OCI-LY3 (cell line): ENCODE results near the gene ATP5MG.

Source experiments
- H2AFZ ChIP-seq: fragments of 200-600, 300-600 bp; shearing (Covaris generic); 2 replicates; pipeline ENCODE4 v1.6.0; 2014; ENCODE audit warnings: antibody characterized with exemption, low read depth, low read length
- H3K27ac ChIP-seq: fragments of 200-600, 300-600 bp; sonication (generic); 2 replicates; pipeline ENCODE4 v1.5.1; 2014; ENCODE audit warnings: mild to moderate bottlenecking, low read length, moderate library complexity, mixed read lengths
- H3K27me3 ChIP-seq: fragments of 200-600, 300-600 bp; sonication (generic); 2 replicates; pipeline ENCODE4 v1.6.1; 2014; ENCODE audit warnings: low read depth, low read length, mixed read lengths
- H3K36me3 ChIP-seq: fragments of 200-600, 300-600 bp; sonication (generic); replicated peaks from 2 replicates; pipeline ENCODE3; 2014; ENCODE audit warnings: low read depth, low read length, mixed read lengths
- H3K4me1 ChIP-seq: fragments of 300-600, 200-600 bp; sonication (generic); 2 replicates; pipeline ENCODE4 v1.6.1; 2014; ENCODE audit warnings: low read length, mixed read lengths
- H3K4me2 ChIP-seq: fragments of 200-600, 300-600 bp; sonication (generic); 2 replicates; pipeline ENCODE4 v1.6.1; 2014; ENCODE audit warnings: low read length, mixed read lengths
- H3K4me3 ChIP-seq: fragments of 300-600, 200-600 bp; sonication (generic); 2 replicates; pipeline ENCODE4 v1.5.1; 2014; ENCODE audit warnings: antibody characterized with exemption, mild to moderate bottlenecking, low read length, moderate library complexity
- H3K79me2 ChIP-seq: fragments of 300-600, 200-600 bp; shearing (Covaris generic); 2 replicates; pipeline ENCODE4 v1.6.1; 2014; ENCODE audit warnings: mild to moderate bottlenecking, low read length, mixed read lengths
- H3K9ac ChIP-seq: fragments of 300-600, 200-600 bp; shearing (Covaris generic); 2 replicates; pipeline ENCODE4 v1.6.0; 2014; ENCODE audit warnings: mild to moderate bottlenecking, low read length, moderate library complexity
- H3K9me3 ChIP-seq: fragments of 200-600, 300-600 bp; shearing (Covaris generic); 2 replicates; pipeline ENCODE4 v1.6.1; 2014; ENCODE audit warnings: low read length, mixed read lengths; ENCODE audit not compliant: insufficient read depth
- H4K20me1 ChIP-seq: fragments of 200-600, 300-600 bp; sonication (generic); 2 replicates; pipeline ENCODE4 v1.6.1; 2016; ENCODE audit warnings: low read length, mixed read lengths; ENCODE audit not compliant: insufficient read depth
- CTCF ChIP-seq: fragments of 200-600, 300-600 bp; sonication (generic); IDR thresholded peaks from 2 replicates; pipeline ENCODE4 v1.5.1; 2014; ENCODE audit warnings: antibody characterized with exemption, low read length, low read depth
- EZH2phosphoT487 ChIP-seq: fragments of 200-600 bp; shearing (Covaris generic); IDR thresholded peaks from 2 replicates; pipeline ENCODE4 v1.6.1; 2018; ENCODE audit warnings: antibody characterized with exemption, mixed run types, low read depth

Gene ATP5MG

GRCh38 chr11:118406599-118407166, 5.3 kb downstream of the ATP5MG start:
- H3K9ac ChIP-seq, result no peak overlapping the region
- peaks cover 8% of the 10 kb centered on the region for H3K4me1 ChIP-seq
- no peaks in the 10 kb centered on the region for H3K9me3 ChIP-seq
- H3K4me3 ChIP-seq, result no peak overlapping the region
- TF ChIP-seq EZH2phosphoT487 (no peak), CTCF (no peak)
- H3K36me3 ChIP-seq, result peaks cover 21% of the 10 kb centered on the region
- H3K27ac ChIP-seq, result no peak overlapping the region
- no peak overlapping the region for H2AFZ ChIP-seq
- H3K79me2 ChIP-seq, result peaks cover 52% of the 10 kb centered on the region
- no peak overlapping the region for H3K4me2 ChIP-seq
- H4K20me1 ChIP-seq, result peaks cover 18% of the 10 kb centered on the region; the same call in 1 of the 2 replicates
- no peaks in the 10 kb centered on the region for H3K27me3 ChIP-seq

- Histone ChIP-seq H3K36me3 (peaks cover 18% of the 10 kb centered on the region), H3K4me3 (no peak overlapping the region), H3K9me3 (no peaks in the 10 kb centered on the region), H4K20me1 (peaks cover 6% of the 10 kb centered on the region; the same call in 1 of the 2 replicates), H3K9ac (no peak overlapping the region), H3K27ac (no peak overlapping the region), H3K79me2 (peaks cover 17% of the 10 kb centered on the region), H3K4me1 (no peaks in the 10 kb centered on the region), H3K27me3 (no peaks in the 10 kb centered on the region), H2AFZ (no peak overlapping the region), H3K4me2 (no peak overlapping the region)
- TF ChIP-seq EZH2phosphoT487, result no peak
- TF ChIP-seq CTCF, result no peak
Measured at GRCh38 chr11:118410055-118410745, 8.8 kb downstream of the ATP5MG start.

GRCh38 chr11:118411530-118411929, 10.1 kb downstream of the ATP5MG start:
- no peak overlapping the region for H3K4me3 ChIP-seq
- peaks cover 4% of the 10 kb centered on the region; the same call in 1 of the 2 replicates for H4K20me1 ChIP-seq
- no peak overlapping the region for H3K9ac ChIP-seq
- H3K27me3 ChIP-seq, result no peaks in the 10 kb centered on the region
- peaks cover 15% of the 10 kb centered on the region for H3K36me3 ChIP-seq
- no peak overlapping the region for H3K27ac ChIP-seq
- no peak overlapping the region for H2AFZ ChIP-seq
- H3K9me3 ChIP-seq, result no peaks in the 10 kb centered on the region
- no peak overlapping the region for H3K4me2 ChIP-seq
- peaks cover 4% of the 10 kb centered on the region for H3K79me2 ChIP-seq
- H3K4me1 ChIP-seq, result no peaks in the 10 kb centered on the region
- TF ChIP-seq CTCF (no peak), EZH2phosphoT487 (no peak)

- Histone ChIP-seq H3K27ac (no peak overlapping the region), H3K36me3 (peaks cover 8% of the 10 kb centered on the region), H3K4me1 (no peaks in the 10 kb centered on the region)
Measured at GRCh38 chr11:118412921-118413320, 11.5 kb downstream of the ATP5MG start.

More at GRCh38 chr11:118412921-118413320, 11.5 kb downstream of the ATP5MG start:
- Histone ChIP-seq H4K20me1 (no peaks in the 10 kb centered on the region), H3K4me3 (no peak overlapping the region), H3K27me3 (no peaks in the 10 kb centered on the region), H2AFZ (no peak overlapping the region), H3K4me2 (no peak overlapping the region), H3K79me2 (no peaks in the 10 kb centered on the region), H3K9ac (no peak overlapping the region), H3K9me3 (no peaks in the 10 kb centered on the region)
- TF ChIP-seq EZH2phosphoT487, result no peak
- TF ChIP-seq CTCF, result no peak
